Panc1 (cell line): ENCODE measurements around the gene NR2E1.

Experiments
- CTCF ChIP-seq: fragments of 450-650 bp; IDR thresholded peaks from 2 replicates; pipeline ENCODE4 v1.5.1; 2017; ENCODE audit warnings: mild to moderate bottlenecking
- POLR2AphosphoS5 ChIP-seq: IDR thresholded peaks from 2 replicates; pipeline ENCODE4 v1.6.1; 2012; ENCODE audit warnings: mild to moderate bottlenecking, low read depth, low read length, moderate library complexity
- REST ChIP-seq, 2 experiments: IDR thresholded peaks; 2 replicates each; pipeline ENCODE4 v1.6.1; 2011 to 2012; ENCODE audit warnings: low read depth in 2 of 2, control low read depth in 1 of 2, low read length in 1 of 2, mild to moderate bottlenecking in 1 of 2, moderate library complexity in 1 of 2; ENCODE audit not compliant: insufficient read depth in 1 of 2
- SIN3A ChIP-seq: IDR thresholded peaks from 2 replicates; pipeline ENCODE4 v1.6.1; 2012; ENCODE audit warnings: low read depth, mild to moderate bottlenecking, low read length, moderate library complexity, borderline replicate concordance; ENCODE audit not compliant: insufficient read depth
- TCF7L2 ChIP-seq: IDR thresholded peaks from 2 replicates; pipeline ENCODE4 v1.6.1; 2011; ENCODE audit warnings: mild to moderate bottlenecking, low read depth, low read length, inconsistent platforms

GRCh38 chr6:108169464-108170331 lies 3.9 kb downstream of the NR2E1 start:
- TF ChIP-seq SIN3A (no peak), CTCF (no peak), POLR2AphosphoS5 (no peak), REST (IDR thresholded peaks at IDR 0.05; ENCODE audit: insufficient read depth in 1 of 2, low read depth in 2 of 2, low read length in 1 of 2) (no peak), TCF7L2 (no peak)
